Prostate gland (tissue), 2 donors: ENCODE results near the gene OR2T27. TPM values are rescaled to one million over a fixed set of nuclear protein-coding genes. Genes with fewer than 3 reads are reported as not detected.
"Not testable (repeated sequence)": the region's sequence is repeated elsewhere in the genome, so short reads cannot be mapped to it uniquely, and the experiment has no call there.

Source experiments
- DNase-seq: peaks from one replicate; pipeline ENCODE4 v3.0.0-alpha.2; 2019; ENCODE audit warnings: low spot score
- H3K27ac ChIP-seq, 2 donors: fragments of 200-600 bp; sonication (generic); 2 replicates each; pipeline ENCODE4 v1.5.1; 2017 to 2019
- H3K27me3 ChIP-seq: fragments of 200-600 bp; sonication (generic); replicated peaks from 2 replicates; pipeline ENCODE4 v1.5.1; 2019; ENCODE audit not compliant: insufficient read depth
- H3K36me3 ChIP-seq, 2 donors: fragments of 200-600 bp; sonication (generic); 1 replicate in 1 of 2; 2 replicates in 1 of 2; pipeline versions ENCODE4 v1.5.1 to v1.8.1; 2017 to 2019
- H3K4me1 ChIP-seq: fragments of 200-600 bp; sonication (generic); replicated peaks from 2 replicates; pipeline ENCODE4 v1.5.1; 2019
- H3K4me3 ChIP-seq, 2 donors: fragments of 200-600 bp; sonication (generic); 2 replicates each; pipeline ENCODE4 v1.5.1; 2017 to 2019
- H3K9me3 ChIP-seq: fragments of 200-600 bp; sonication (generic); 2 replicates; pipeline ENCODE4 v1.5.1; 2017
- POLR2A ChIP-seq: fragments of 450-650 bp; IDR thresholded peaks from one replicate; pipeline ENCODE4 v1.6.1; 2016; ENCODE audit warnings: antibody characterized with exemption, mild to moderate bottlenecking
- POLR2AphosphoS5 ChIP-seq: sonication (generic); formaldehyde crosslinking; IDR thresholded peaks from one replicate; pipeline ENCODE4 v1.6.1; 2017; ENCODE audit warnings: antibody characterized with exemption
- WGBS: methylation state at CpG from one replicate; pipeline ENCODE4 v1.1.5; 2018; 5-methylcytosine and 5-hydroxymethylcytosine counted together
- intact Hi-C: fragments of 100-400 bp; cut with DNase I; formaldehyde crosslinking; loops from one replicate; pipeline ENCODE4 v1.14.2; 2022
- total RNA-seq, 2 donors: library from RNA; depleted of rRNA; stranded (reverse); fragments of >200 nt; gene quantifications; one replicate each; pipeline ENCODE4 v1.1.0, GENCODE V29; 2016
- TF ChIP-seq, protein P1 (sequence below), 4 experiments: fragments of 200-600 bp in 2 of 4; fragments of 450-650 bp in 2 of 4; sonication (generic) in 2 of 4; IDR thresholded peaks; 1 replicate in 3 of 4; 2 replicates in 1 of 4; pipeline ENCODE4 v1.5.1; 2016 to 2019; ENCODE audit warnings: antibody characterized with exemption in 4 of 4, mild to moderate bottlenecking in 2 of 4, moderate library complexity in 2 of 4

The OR2T27 gene, protein sequence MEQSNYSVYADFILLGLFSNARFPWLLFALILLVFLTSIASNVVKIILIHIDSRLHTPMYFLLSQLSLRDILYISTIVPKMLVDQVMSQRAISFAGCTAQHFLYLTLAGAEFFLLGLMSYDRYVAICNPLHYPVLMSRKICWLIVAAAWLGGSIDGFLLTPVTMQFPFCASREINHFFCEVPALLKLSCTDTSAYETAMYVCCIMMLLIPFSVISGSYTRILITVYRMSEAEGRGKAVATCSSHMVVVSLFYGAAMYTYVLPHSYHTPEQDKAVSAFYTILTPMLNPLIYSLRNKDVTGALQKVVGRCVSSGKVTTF
- total RNA-seq = not detected

DNA sequence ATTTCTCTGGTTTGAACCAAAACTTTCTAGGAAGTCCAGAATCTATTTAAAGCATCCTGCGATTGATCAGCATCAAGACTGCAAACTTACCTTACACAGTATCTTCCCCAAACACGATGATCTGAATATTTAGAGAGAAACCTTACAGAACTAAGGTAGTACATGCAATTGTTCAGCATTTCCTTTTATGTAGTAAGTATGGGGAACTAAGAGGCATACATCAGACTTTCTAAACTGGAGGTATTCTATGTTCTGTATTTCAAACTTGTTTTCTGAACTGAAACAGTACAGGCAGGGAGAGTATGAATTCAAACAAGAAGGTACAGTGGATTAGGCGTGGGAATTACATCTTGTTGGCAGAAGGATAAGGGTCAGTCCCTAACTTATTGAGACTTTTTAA, at the start of gene OR2T27:
Gene OR2T27 (minus strand): TSS at position 175 of the 400 bp plus-strand sequence. CDS start 4,644 bp downstream, outside the sequence.
- 43% methylated on average over 1 of the region's 3 CpGs for WGBS
- H3K4me3 ChIP-seq, H3K9me3 ChIP-seq, DNase-seq, H3K27me3 ChIP-seq, H3K4me1 ChIP-seq, H3K27ac ChIP-seq, H3K36me3 ChIP-seq, intact Hi-C loops: not testable (repeated sequence)

DNA sequence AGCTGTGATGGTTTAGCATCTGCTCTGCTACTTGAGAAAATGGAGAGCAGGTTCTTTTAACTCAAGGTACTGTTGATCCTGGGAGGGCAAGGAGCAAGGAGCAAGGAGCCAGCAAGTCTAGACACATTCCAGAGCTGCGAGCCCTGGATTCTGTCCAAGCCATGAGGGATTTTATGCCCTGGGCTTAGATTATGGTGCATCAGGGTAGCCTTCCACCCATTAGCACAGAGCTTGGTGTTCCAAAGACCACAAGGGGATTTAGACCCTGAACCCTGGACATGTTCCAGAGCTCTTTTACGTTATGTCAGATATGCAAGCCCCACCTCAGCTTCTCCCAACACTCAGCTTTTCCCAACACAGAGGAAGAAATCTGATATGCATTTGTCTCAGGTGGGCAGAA, 49.3 kb upstream of the OR2T27 start:
- no peaks in the 10 kb centered on the region for H3K9me3 ChIP-seq
- no peak overlapping the region for H3K27ac ChIP-seq
- H3K36me3 ChIP-seq = no peaks in the 10 kb centered on the region
- DNase-seq = no peak
- H3K27me3 ChIP-seq = no peaks in the 10 kb centered on the region
- no peaks in the 10 kb centered on the region for H3K4me1 ChIP-seq
- TF ChIP-seq POLR2A (no peak), POLR2AphosphoS5 (no peak)
- TF ChIP-seq, protein P1, sequence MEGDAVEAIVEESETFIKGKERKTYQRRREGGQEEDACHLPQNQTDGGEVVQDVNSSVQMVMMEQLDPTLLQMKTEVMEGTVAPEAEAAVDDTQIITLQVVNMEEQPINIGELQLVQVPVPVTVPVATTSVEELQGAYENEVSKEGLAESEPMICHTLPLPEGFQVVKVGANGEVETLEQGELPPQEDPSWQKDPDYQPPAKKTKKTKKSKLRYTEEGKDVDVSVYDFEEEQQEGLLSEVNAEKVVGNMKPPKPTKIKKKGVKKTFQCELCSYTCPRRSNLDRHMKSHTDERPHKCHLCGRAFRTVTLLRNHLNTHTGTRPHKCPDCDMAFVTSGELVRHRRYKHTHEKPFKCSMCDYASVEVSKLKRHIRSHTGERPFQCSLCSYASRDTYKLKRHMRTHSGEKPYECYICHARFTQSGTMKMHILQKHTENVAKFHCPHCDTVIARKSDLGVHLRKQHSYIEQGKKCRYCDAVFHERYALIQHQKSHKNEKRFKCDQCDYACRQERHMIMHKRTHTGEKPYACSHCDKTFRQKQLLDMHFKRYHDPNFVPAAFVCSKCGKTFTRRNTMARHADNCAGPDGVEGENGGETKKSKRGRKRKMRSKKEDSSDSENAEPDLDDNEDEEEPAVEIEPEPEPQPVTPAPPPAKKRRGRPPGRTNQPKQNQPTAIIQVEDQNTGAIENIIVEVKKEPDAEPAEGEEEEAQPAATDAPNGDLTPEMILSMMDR (IDR thresholded peaks at IDR 0.05) = no peak
- intact Hi-C loops = no loop called here
- 71% methylated on average over 2 of the region's 2 CpGs for WGBS
- H3K4me3 ChIP-seq = no peak overlapping the region

DNA sequence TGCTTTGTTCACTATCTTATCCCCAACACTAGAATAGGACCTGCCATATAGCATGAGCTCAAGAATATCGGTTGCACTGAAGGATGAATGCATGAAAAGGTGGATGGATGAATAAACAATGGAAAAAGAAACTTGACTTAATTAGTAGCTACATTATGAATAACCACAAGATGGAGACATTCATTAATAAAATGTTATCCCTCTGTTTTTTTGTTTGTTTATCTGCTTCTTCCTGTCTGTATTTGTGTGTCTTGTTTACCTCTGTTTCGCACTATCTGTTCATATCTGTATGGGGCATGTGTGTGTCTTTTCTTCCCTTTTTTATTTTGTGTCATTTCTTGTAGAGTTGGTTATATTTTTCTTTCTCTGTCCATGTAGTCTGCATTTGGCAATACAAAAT, 48.3 kb upstream of the OR2T27 start:
- DNase-seq = no peak
- 80% methylated on average over 2 of the region's 2 CpGs for WGBS
- H3K27ac ChIP-seq = no peak overlapping the region
- TF ChIP-seq, protein P1 (IDR thresholded peaks at IDR 0.05) = peak in 1 of 4 experiments; percentile 6
- TF ChIP-seq POLR2AphosphoS5 = no peak
- H3K4me3 ChIP-seq = no peak overlapping the region
- no peaks in the 10 kb centered on the region for H3K36me3 ChIP-seq
- H3K4me1 ChIP-seq = no peaks in the 10 kb centered on the region
- no peaks in the 10 kb centered on the region for H3K27me3 ChIP-seq
- intact Hi-C loops = no loop called here
- no peaks in the 10 kb centered on the region for H3K9me3 ChIP-seq

DNA sequence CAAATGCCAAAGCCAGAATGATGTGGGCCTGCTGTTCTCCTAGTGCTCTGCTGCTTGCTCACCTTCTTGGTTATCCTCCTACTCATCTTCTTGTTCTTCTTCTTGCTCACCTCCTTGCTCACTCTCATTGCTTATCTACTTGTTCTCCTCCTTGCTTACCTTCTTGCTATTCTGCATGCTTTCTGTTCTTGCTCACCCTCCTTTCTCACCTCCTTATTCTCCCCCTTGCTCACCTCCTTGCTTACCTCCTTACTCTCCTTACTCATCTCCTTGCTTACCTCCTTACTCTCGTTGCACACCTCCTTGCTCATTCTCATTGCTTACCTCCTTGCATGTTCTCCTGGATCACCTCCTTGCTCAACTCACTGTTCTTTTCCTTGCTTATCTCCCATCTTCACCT, 47.4 kb upstream of the OR2T27 start, which contains the start of gene OR14I1:
Gene OR14I1 (minus strand): TSS at position 53 of the 400 bp plus-strand sequence.
- 78% methylated on average over 1 of the region's 1 CpG for WGBS
- H3K4me1 ChIP-seq = no peaks in the 10 kb centered on the region
- no peak within 1 kb of the TSS for H3K4me3 ChIP-seq
- intact Hi-C loops = no loop called here
- DNase-seq = no peak
- H3K9me3 ChIP-seq = no peaks in the 10 kb centered on the region
- TF ChIP-seq POLR2A (no peak), POLR2AphosphoS5 (no peak)
- TF ChIP-seq, protein P1 (IDR thresholded peaks at IDR 0.05) = no peak
- no peaks in the 10 kb centered on the region for H3K27me3 ChIP-seq
- no peak within 1 kb of the TSS for H3K27ac ChIP-seq
- no peaks in the 10 kb centered on the region for H3K36me3 ChIP-seq

DNA sequence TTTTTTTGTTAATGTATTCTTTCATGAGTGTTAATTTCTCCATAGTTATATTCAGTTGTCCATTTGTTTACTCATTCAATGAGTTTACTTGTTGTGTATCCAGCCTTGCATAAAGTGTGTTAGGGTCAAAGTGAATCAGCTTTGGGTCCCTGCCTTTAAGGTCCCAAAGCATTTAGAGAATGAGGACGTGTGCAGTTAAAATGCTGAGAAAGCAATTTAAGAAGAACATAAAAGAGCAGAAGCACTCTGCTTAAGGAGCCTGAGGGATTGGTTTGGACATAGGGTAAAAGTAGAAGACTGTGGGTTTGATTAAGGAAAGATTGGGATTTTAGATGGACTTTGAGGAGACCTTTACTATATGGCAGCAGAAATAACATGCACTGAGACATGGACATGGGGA, 43.8 kb upstream of the OR2T27 start:
- no peak overlapping the region for H3K4me3 ChIP-seq
- no peaks in the 10 kb centered on the region for H3K4me1 ChIP-seq
- 67% methylated on average over 1 of the region's 1 CpG for WGBS
- H3K27me3 ChIP-seq = no peaks in the 10 kb centered on the region
- no peak overlapping the region for H3K27ac ChIP-seq
- DNase-seq = no peak
- no peaks in the 10 kb centered on the region for H3K36me3 ChIP-seq
- intact Hi-C loops = loop anchor here (5.0 kb wide), 1 partner anchor 108 kb away; no protein-coding TSS in a partner anchor
- TF ChIP-seq POLR2AphosphoS5 (no peak), POLR2A (no peak)
- TF ChIP-seq, protein P1 (IDR thresholded peaks at IDR 0.05) = no peak
- H3K9me3 ChIP-seq = no peaks in the 10 kb centered on the region
